Karpas-422 (cell line): ENCODE measurements around the gene TPCN2. TPM values are rescaled to one million over a fixed set of nuclear protein-coding genes. Genes with fewer than 3 reads are reported as not detected.

Source experiments
- DNase-seq: peaks from one replicate; pipeline ENCODE4 v3.0.0-alpha.2; 2015
- H2AFZ ChIP-seq: fragments of 200-600 bp; sonication (generic); 2 replicates; pipeline ENCODE4 v1.6.1; 2014; ENCODE audit warnings: antibody characterized with exemption, low read length, mixed read lengths
- H3K27ac ChIP-seq: fragments of 200-600 bp; sonication (generic); 2 replicates; pipeline ENCODE4 v1.5.1; 2014; ENCODE audit warnings: mild to moderate bottlenecking, low read length, moderate library complexity
- H3K27me3 ChIP-seq: fragments of 200-600 bp; sonication (generic); 2 replicates; pipeline ENCODE4 v1.6.1; 2014; ENCODE audit warnings: low read length, mixed read lengths
- H3K36me3 ChIP-seq: fragments of 200-600 bp; sonication (generic); 2 replicates; pipeline ENCODE4 v1.6.1; 2014; ENCODE audit warnings: low read length, mixed read lengths; ENCODE audit not compliant: insufficient read depth
- H3K4me1 ChIP-seq: fragments of 200-600 bp; sonication (generic); 2 replicates; pipeline ENCODE4 v1.6.1; 2014; ENCODE audit warnings: mild to moderate bottlenecking, low read length, mixed read lengths
- H3K4me2 ChIP-seq: fragments of 200-600 bp; sonication (generic); 2 replicates; pipeline ENCODE4 v1.6.1; 2014; ENCODE audit warnings: low read length, low read depth, mild to moderate bottlenecking; ENCODE audit not compliant: poor library complexity, severe bottlenecking
- H3K4me3 ChIP-seq: fragments of 200-600 bp; sonication (generic); 2 replicates; pipeline ENCODE4 v1.5.1; 2014; ENCODE audit warnings: mild to moderate bottlenecking, antibody characterized with exemption, low read length, mixed read lengths
- H3K79me2 ChIP-seq: fragments of 200-600 bp; sonication (generic); 2 replicates; pipeline ENCODE4 v1.6.1; 2014; ENCODE audit warnings: mild to moderate bottlenecking, low read length, mixed read lengths
- H3K9ac ChIP-seq: fragments of 200-600 bp; sonication (generic); 2 replicates; pipeline ENCODE4 v1.6.0; 2014; ENCODE audit warnings: low read length
- H3K9me2 ChIP-seq: fragments of 200-600 bp; sonication (generic), shearing (Covaris generic); replicated peaks from 2 replicates; pipeline ENCODE4 v1.6.0; 2014; ENCODE audit warnings: mild to moderate bottlenecking, low read length, moderate library complexity; ENCODE audit not compliant: insufficient read depth
- H3K9me3 ChIP-seq: fragments of 300-700, 200-600 bp; sonication (generic); 2 replicates; pipeline ENCODE4 v1.6.1; 2014; ENCODE audit warnings: low read length, mixed read lengths
- H4K20me1 ChIP-seq: fragments of 200-600 bp; sonication (generic); 2 replicates; pipeline ENCODE4 v1.6.1; 2014; ENCODE audit warnings: mild to moderate bottlenecking, antibody characterized with exemption, low read length, low read depth; ENCODE audit not compliant: insufficient read depth
- total RNA-seq: library from RNA; depleted of rRNA; stranded (reverse); fragments of >200 nt; shearing (Covaris generic); gene quantifications from 2 replicates; pipeline ENCODE4 v1.2.3, GENCODE V29; 2014; ENCODE audit warnings: low replicate concordance

The TPCN2 gene
- total RNA-seq, 1 experiment from 2014 or later, result 37.6 TPM

DNA sequence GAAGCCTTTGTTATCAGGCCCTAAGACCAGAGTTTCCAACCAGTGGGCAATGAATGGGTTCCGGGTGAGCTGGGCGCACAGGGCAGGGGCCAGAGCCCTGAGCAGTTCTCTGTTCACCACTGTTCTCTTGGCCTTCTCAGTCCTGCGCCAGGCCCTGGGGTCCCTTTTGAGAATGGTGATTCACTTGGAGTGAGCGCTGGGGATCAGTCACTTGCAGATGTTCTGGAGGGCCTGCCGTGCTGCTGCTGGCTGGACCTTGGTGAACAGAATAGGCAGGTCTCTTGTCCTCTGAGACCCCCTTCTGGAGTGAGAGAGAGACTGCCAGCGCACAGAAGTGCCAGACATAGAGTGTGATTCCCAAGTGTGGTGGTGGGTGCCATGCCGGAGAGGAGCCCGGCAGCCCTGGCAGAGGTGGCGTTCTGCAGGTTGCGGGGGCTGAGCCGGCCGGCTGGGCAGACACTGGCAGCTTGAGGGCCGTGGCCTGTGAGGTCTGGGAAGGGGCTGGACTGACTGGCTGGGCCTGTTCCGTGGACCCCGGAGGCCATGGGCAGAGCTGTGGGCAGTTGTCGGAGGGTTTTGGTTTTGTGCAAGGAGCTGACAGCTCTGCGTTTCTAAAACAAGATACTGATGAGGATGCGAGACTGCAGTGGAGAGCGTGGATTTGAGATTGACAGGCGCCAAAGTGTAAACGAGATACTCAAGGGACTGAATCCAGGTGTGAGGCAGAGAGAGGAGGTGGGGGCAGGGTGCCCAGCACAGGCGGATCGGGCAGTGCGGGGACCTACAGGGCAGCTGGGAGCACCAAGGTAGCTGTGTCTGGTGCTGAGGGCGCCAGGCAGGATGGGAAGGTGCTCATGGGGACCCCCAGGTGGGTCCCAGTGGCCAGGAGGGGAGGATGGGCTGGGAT is 12.3 kb downstream of the TPCN2 start:
- Histone ChIP-seq H3K9me3 (no peaks in the 10 kb centered on the region), H3K27ac (peak overlapping the region; percentile 24; the same call in 1 of the 2 replicates), H3K36me3 (peaks cover 19% of the 10 kb centered on the region), H3K27me3 (no peaks in the 10 kb centered on the region), H3K4me1 (peaks cover 37% of the 10 kb centered on the region), H3K4me2 (no peak overlapping the region), H3K9ac (no peak overlapping the region), H3K9me2 (no peaks in the 10 kb centered on the region), H4K20me1 (peaks cover 67% of the 10 kb centered on the region; the same call in 1 of the 2 replicates), H2AFZ (no peak overlapping the region), H3K4me3 (no peak overlapping the region), H3K79me2 (peaks cover 89% of the 10 kb centered on the region)
- no peak for DNase-seq

DNA sequence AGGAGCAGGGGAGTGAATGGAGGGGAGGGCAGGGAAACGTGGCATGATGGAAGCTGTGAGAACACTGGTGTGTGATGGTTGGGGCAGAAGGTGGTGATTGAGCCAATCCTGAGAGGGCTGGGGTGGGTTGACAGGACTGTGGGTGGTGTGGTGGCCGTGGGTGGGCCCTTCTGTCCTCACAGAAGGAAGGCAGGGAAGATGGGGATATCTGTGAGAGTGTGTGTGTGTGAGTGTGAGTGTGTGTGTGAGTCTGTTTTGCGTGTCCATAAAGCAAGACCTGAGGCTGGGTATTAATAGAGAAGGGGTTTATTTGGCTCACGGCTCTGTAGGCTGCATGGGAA is 13.0 kb downstream of the TPCN2 start:
- Histone ChIP-seq H2AFZ (no peak overlapping the region), H3K4me2 (no peak overlapping the region), H3K4me1 (peaks cover 31% of the 10 kb centered on the region), H3K9ac (no peak overlapping the region), H3K27me3 (no peaks in the 10 kb centered on the region), H3K36me3 (peaks cover 19% of the 10 kb centered on the region), H3K9me2 (no peaks in the 10 kb centered on the region), H3K79me2 (peaks cover 92% of the 10 kb centered on the region), H4K20me1 (peaks cover 73% of the 10 kb centered on the region), H3K4me3 (no peak overlapping the region), H3K9me3 (no peaks in the 10 kb centered on the region), H3K27ac (peak overlapping the region; percentile 24; the same call in 1 of the 2 replicates)
- DNase-seq, result no peak

DNA sequence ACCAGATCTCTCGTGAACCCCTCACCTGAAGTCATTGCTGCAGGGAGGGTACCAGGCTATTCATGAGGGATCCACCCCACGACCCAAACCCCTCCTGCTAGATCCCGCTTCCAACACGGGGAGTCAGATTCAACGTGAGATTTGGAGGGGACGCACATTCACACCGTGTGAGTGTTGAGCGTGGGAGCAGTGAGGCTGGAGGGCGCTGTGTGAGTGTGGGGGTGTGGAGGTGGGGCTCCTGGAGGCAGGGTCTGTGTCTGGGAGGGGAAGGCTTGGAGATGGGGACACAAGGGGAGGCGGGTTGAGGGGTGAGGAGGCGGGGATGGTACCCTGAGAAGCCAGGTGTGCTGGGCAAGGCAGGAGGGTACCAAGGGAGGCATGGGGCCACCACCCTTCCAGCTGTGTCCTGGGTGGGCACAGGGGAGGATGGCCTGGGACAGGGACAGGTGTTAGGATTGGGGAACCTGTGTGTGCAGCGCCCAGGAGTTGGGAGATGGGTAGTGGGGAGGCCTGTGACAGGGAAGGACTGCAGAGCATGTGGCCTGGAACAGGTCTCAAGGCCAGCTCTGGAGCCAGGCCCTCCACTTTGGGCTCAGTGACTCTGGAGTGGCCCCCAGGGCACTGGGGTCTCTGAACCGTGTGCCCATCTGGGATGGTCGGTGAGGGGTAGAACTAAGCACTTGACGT is 13.6 kb downstream of the TPCN2 start:
- peaks cover 75% of the 10 kb centered on the region for H4K20me1 ChIP-seq

DNA sequence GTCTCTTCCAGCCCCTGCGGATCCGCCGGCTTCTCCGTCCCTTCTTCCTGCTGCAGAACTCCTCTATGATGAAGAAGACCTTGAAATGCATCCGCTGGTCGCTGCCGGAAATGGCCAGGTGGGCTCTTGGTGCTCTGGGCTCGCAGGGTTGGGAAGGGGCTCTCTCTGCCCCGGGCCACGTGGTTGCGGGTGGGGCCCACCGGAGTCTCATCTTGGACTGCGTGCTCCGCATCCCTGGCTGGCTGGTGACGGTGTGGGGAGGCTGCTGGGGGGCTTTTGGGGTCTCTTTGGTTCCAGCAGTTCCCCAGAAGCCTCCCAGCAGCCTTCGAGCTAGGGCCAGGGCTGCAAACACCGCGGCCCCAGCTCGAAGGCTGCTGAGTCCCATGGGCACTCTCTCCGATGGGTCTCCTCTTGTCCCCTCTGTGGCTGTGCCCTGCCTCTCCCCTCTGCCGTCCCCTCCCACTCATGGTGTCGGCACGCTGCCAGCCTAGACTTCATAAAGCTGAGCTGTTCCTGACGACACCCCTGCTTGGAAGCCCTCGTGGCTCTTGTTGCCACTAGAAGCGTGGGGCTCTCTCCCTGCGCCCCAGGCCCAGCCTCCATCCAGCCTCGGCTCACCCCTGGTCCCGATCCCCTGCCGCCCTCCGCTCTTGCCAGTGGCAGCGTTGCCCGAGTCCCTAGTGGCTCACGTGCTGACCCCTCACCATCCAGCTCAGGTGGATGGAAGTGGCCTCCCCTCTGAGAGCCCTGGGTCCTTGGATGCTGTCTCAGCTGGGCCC is 14.3 kb downstream of the TPCN2 start:
- peaks cover 74% of the 10 kb centered on the region for H4K20me1 ChIP-seq
- no peak overlapping the region for H3K9ac ChIP-seq
- H3K4me3 ChIP-seq, result no peak overlapping the region
- no peaks in the 10 kb centered on the region for H3K27me3 ChIP-seq
- no peaks in the 10 kb centered on the region for H3K9me2 ChIP-seq
- H3K36me3 ChIP-seq, result peaks cover 16% of the 10 kb centered on the region
- DNase-seq, result no peak
- H3K27ac ChIP-seq, result no peak overlapping the region
- H3K4me2 ChIP-seq, result no peak overlapping the region
- no peaks in the 10 kb centered on the region for H3K9me3 ChIP-seq
- H3K79me2 ChIP-seq, result peaks cover 87% of the 10 kb centered on the region
- peaks cover 24% of the 10 kb centered on the region for H3K4me1 ChIP-seq
- H2AFZ ChIP-seq, result no peak overlapping the region

More for the DNA sequence above, 13.6 kb downstream of the TPCN2 start:
- H3K27ac ChIP-seq, result no peak overlapping the region
- no peak overlapping the region for H3K4me2 ChIP-seq
- H3K36me3 ChIP-seq, result peaks cover 18% of the 10 kb centered on the region
- no peak overlapping the region for H3K9ac ChIP-seq
- no peaks in the 10 kb centered on the region for H3K27me3 ChIP-seq
- H3K9me3 ChIP-seq, result no peaks in the 10 kb centered on the region
- no peaks in the 10 kb centered on the region for H3K9me2 ChIP-seq
- H3K4me1 ChIP-seq, result peaks cover 24% of the 10 kb centered on the region
- no peak for DNase-seq
- H3K4me3 ChIP-seq, result no peak overlapping the region
- peaks cover 92% of the 10 kb centered on the region for H3K79me2 ChIP-seq
- H2AFZ ChIP-seq, result no peak overlapping the region

DNA sequence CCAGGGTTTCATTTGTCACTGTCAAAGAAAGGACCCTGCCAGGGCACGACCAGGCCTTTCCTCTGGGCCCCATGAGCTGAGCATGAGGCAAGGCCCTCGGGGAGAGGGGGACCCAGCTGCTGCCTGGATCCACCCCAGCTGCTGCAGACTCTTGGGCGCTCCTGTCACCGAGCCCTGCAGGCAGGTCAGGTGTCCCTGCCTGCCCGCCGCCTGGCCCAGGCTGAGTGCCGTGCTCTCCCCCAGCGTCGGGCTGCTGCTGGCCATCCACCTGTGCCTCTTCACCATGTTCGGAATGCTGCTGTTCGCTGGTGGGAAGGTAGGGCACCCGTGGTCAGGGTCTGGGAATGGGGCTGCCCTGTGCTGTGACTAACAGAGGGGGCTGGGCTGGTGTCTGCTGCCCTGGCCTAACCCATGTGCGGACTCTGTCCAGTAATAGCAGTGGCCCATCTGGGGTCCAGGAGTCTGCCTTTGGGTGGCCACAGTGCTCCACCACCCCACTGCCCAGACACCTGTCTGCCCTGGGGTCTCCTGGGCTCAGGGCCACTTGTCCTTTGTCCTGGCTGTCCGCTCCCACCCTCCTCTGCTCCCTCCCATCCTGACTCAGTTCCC is 15.0 kb downstream of the TPCN2 start:
- Histone ChIP-seq H3K27ac (no peak overlapping the region), H3K9me2 (no peaks in the 10 kb centered on the region), H3K79me2 (peaks cover 80% of the 10 kb centered on the region), H3K27me3 (no peaks in the 10 kb centered on the region), H2AFZ (no peak overlapping the region), H3K36me3 (peaks cover 10% of the 10 kb centered on the region; the same call in 1 of the 2 replicates), H3K9me3 (no peaks in the 10 kb centered on the region), H4K20me1 (peaks cover 68% of the 10 kb centered on the region), H3K4me1 (peaks cover 24% of the 10 kb centered on the region), H3K9ac (no peak overlapping the region), H3K4me2 (no peak overlapping the region), H3K4me3 (no peak overlapping the region)
- DNase-seq, result no peak

DNA sequence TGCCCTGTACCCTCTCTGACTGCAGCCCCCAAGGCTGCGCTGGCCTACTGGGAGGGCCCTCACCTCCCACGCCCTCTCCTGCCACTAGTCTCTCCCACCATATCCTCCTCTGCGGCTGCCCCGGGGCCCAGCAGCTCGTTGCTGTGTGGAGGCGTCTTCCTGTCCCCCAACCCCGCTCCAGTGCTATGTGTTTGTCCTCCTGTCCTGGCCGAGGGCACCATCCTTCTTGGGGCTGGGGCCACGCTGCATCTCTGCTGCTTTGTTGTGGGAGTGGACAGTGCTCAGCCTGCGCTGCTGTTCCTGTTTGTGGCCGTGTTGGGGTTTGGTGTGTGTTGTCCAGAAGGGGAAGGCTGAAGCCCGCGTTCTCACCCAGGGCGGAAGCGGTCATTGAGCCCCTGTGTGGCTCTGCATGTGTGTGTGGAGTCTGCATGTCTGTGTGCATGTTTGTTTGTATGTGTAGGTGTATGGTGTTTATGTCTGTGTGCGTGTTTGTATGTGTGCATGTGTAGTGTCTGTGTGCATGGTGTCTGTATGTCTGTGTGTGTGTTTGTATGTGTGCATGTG is 15.7 kb downstream of the TPCN2 start:
- H4K20me1 ChIP-seq, result peaks cover 65% of the 10 kb centered on the region

DNA sequence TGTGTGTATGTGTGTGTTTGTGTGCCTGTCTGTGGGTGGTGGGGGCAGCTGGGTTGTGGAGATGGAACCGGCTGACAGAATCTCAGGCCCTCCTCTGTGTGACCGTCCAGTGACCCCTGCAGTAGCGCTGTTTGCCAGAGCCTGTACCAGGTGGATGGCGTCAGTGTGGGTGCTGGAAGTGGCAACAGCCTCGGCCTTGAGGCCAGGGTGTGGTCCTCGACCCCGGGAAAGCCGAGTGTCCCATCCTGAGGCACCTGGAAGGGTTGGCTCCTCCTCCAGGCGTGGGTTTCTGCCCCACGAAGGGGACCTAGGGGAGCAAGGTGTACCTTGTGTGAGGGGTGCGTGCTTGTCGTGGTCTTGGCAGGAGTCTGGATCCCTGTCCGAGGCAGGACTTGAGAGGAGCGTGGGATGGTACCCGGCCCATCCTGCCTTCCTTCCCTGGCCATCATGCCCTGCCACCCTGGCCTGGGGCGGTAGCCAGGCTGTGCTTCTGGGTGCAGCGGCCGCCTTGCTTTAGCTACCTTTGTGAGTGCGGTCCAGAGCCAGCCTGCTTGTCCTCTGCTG is 16.5 kb downstream of the TPCN2 start:
- H4K20me1 ChIP-seq, result peaks cover 59% of the 10 kb centered on the region
- no peak overlapping the region for H3K27ac ChIP-seq
- H3K9me2 ChIP-seq, result no peaks in the 10 kb centered on the region
- H3K4me2 ChIP-seq, result no peak overlapping the region
- H2AFZ ChIP-seq, result no peak overlapping the region
- H3K79me2 ChIP-seq, result peaks cover 65% of the 10 kb centered on the region
- H3K9ac ChIP-seq, result no peak overlapping the region
- peaks cover 8% of the 10 kb centered on the region; the same call in 1 of the 2 replicates for H3K36me3 ChIP-seq
- no peaks in the 10 kb centered on the region for H3K9me3 ChIP-seq
- no peak overlapping the region for H3K4me3 ChIP-seq
- H3K27me3 ChIP-seq, result no peaks in the 10 kb centered on the region
- DNase-seq, result no peak
- peaks cover 13% of the 10 kb centered on the region for H3K4me1 ChIP-seq

More for the DNA sequence above, 15.7 kb downstream of the TPCN2 start:
- no peak overlapping the region for H3K9ac ChIP-seq
- no peaks in the 10 kb centered on the region for H3K27me3 ChIP-seq
- no peak overlapping the region for H3K4me2 ChIP-seq
- H2AFZ ChIP-seq, result no peak overlapping the region
- H3K4me1 ChIP-seq, result peaks cover 20% of the 10 kb centered on the region
- DNase-seq, result no peak
- peaks cover 8% of the 10 kb centered on the region; the same call in 1 of the 2 replicates for H3K36me3 ChIP-seq
- no peaks in the 10 kb centered on the region for H3K9me2 ChIP-seq
- H3K27ac ChIP-seq, result no peak overlapping the region
- peaks cover 73% of the 10 kb centered on the region for H3K79me2 ChIP-seq
- no peak overlapping the region for H3K4me3 ChIP-seq
- H3K9me3 ChIP-seq, result no peaks in the 10 kb centered on the region
